Neural cell (in vitro differentiated cells): ENCODE results near the gene RAMP3. TPM values are rescaled to one million over a fixed set of nuclear protein-coding genes. Genes with fewer than 3 reads are reported as not detected.

ENCODE experiments used
- H2AFZ ChIP-seq: fragments of 200-600, 300-800 bp; sonication (generic), shearing (Covaris generic); 2 replicates; pipeline ENCODE4 v1.6.0; 2014; ENCODE audit warnings: low read depth, mild to moderate bottlenecking, antibody characterized with exemption, low read length, moderate library complexity
- H3F3A ChIP-seq: fragments of 200-600 bp; shearing (Covaris generic); 2 replicates; pipeline ENCODE4 v1.6.1; 2016; ENCODE audit warnings: mild to moderate bottlenecking, moderate library complexity, mixed read lengths, antibody characterized with exemption, low read length; ENCODE audit not compliant: insufficient read depth, poor library complexity, severe bottlenecking
- H3K27ac ChIP-seq: fragments of 200-600, 300-800 bp; sonication (generic), shearing (Covaris generic); 2 replicates; pipeline ENCODE4 v1.5.1; 2014; ENCODE audit warnings: mild to moderate bottlenecking, low read length, moderate library complexity
- H3K27me3 ChIP-seq: fragments of 300-800, 200-600 bp; sonication (generic), shearing (Covaris generic); 2 replicates; pipeline ENCODE4 v1.6.0; 2014; ENCODE audit warnings: mild to moderate bottlenecking, low read depth, low read length, moderate library complexity; ENCODE audit not compliant: insufficient read depth
- H3K36me3 ChIP-seq: fragments of 300-800, 200-600 bp; sonication (generic), shearing (Covaris generic); 2 replicates; pipeline ENCODE4 v1.5.1; 2014; ENCODE audit warnings: mild to moderate bottlenecking, antibody characterized with exemption, low read length, moderate library complexity; ENCODE audit not compliant: insufficient read depth
- H3K4me2 ChIP-seq: fragments of 300-800, 200-600 bp; sonication (generic), shearing (Covaris generic); 2 replicates; pipeline ENCODE4 v1.6.0; 2014; ENCODE audit warnings: mild to moderate bottlenecking, low read length
- H3K4me3 ChIP-seq: fragments of 300-800, 200-600 bp; sonication (generic), shearing (Covaris generic); 2 replicates; pipeline ENCODE4 v1.5.1; 2014; ENCODE audit warnings: mild to moderate bottlenecking, low read length, moderate library complexity
- H3K79me2 ChIP-seq: fragments of 200-600 bp; shearing (Covaris generic); replicated peaks from 2 replicates; pipeline ENCODE4 v1.6.0; 2014; ENCODE audit warnings: mild to moderate bottlenecking, low read length, moderate library complexity; ENCODE audit not compliant: insufficient read depth
- H3K9ac ChIP-seq: fragments of 300-800, 200-600 bp; sonication (generic), shearing (Covaris generic); 2 replicates; pipeline ENCODE4 v1.6.1; 2016; ENCODE audit warnings: mild to moderate bottlenecking, low read length, mixed read lengths
- H3K9me2 ChIP-seq: fragments of 200-600 bp; shearing (Covaris generic); 2 replicates; pipeline ENCODE4 v1.6.1; 2016; ENCODE audit warnings: mild to moderate bottlenecking, low read length, mixed read lengths; ENCODE audit not compliant: insufficient read depth
- H3K9me3 ChIP-seq: fragments of 200-600, 300-800 bp; sonication (generic), shearing (Covaris generic); 2 replicates; pipeline ENCODE4 v1.6.1; 2016; ENCODE audit warnings: mild to moderate bottlenecking, mixed run types, low read length, moderate library complexity, mixed read lengths
- H4K20me1 ChIP-seq: fragments of 200-600 bp; shearing (Covaris generic); 2 replicates; pipeline ENCODE4 v1.6.1; 2016; ENCODE audit warnings: mild to moderate bottlenecking, mixed run types; ENCODE audit not compliant: insufficient read depth
- CTCF ChIP-seq: fragments of 450-650 bp; IDR thresholded peaks from 2 replicates; pipeline ENCODE4 v1.5.1; 2014; ENCODE audit warnings: antibody characterized with exemption, mild to moderate bottlenecking, moderate library complexity; ENCODE audit not compliant: poor library complexity, severe bottlenecking
- EP300 ChIP-seq: fragments of 450-650 bp; conservative IDR thresholded peaks from 2 replicates; pipeline ENCODE4 v1.6.1; 2014; ENCODE audit warnings: antibody characterized with exemption, mild to moderate bottlenecking, moderate library complexity; ENCODE audit not compliant: poor library complexity, severe bottlenecking
- EZH2 ChIP-seq: fragments of 200-600, 300-800 bp; shearing (Covaris generic), sonication (generic); IDR thresholded peaks from 2 replicates; pipeline ENCODE4 v1.6.1; 2014; ENCODE audit warnings: antibody characterized with exemption, low read length, borderline replicate concordance, mild to moderate bottlenecking; ENCODE audit not compliant: insufficient read depth, poor library complexity, severe bottlenecking
- MXI1 ChIP-seq: fragments of 450-650 bp; conservative IDR thresholded peaks from 2 replicates; pipeline ENCODE4 v1.6.1; 2014; ENCODE audit warnings: antibody characterized with exemption, mild to moderate bottlenecking; ENCODE audit not compliant: poor library complexity, severe bottlenecking
- POLR2AphosphoS5 ChIP-seq: IDR thresholded peaks from 2 replicates; pipeline ENCODE4 v1.6.1; 2012
- RAD21 ChIP-seq: fragments of 450-650 bp; conservative IDR thresholded peaks from 2 replicates; pipeline ENCODE4 v1.6.1; 2014; ENCODE audit warnings: antibody characterized with exemption, mild to moderate bottlenecking, moderate library complexity
- REST ChIP-seq: IDR thresholded peaks from 2 replicates; pipeline ENCODE4 v1.6.1; 2012; ENCODE audit warnings: borderline replicate concordance
- SMC3 ChIP-seq: fragments of 450-650 bp; conservative IDR thresholded peaks from 2 replicates; pipeline ENCODE4 v1.6.1; 2014; ENCODE audit warnings: antibody characterized with exemption, mild to moderate bottlenecking, moderate library complexity; ENCODE audit not compliant: poor library complexity
- TAF1 ChIP-seq: IDR thresholded peaks from 2 replicates; pipeline ENCODE4 v1.6.1; 2012; ENCODE audit warnings: low read depth
- polyA plus RNA-seq: library from polyadenylated mRNA; depleted of rRNA; stranded (reverse); fragments of >200 nt; gene quantifications from 2 replicates; pipeline ENCODE4 v1.2.3, GENCODE V29; 2014

The RAMP3 gene
- polyA plus RNA-seq, 1 donor from 2014 or later: not detected

GRCh38 chr7:45178241-45179225 lies 20.9 kb downstream of the RAMP3 start:
- H3K9ac ChIP-seq: no peak overlapping the region
- H3K79me2 ChIP-seq: no peaks in the 10 kb centered on the region
- no peak overlapping the region for H3K4me3 ChIP-seq
- no peak overlapping the region for H3K4me2 ChIP-seq
- TF ChIP-seq EP300 (no peak), EZH2 (no peak), POLR2AphosphoS5 (no peak), MXI1 (no peak), SMC3 (no peak), CTCF (no peak), RAD21 (no peak), TAF1 (no peak), REST (no peak)
- H3F3A ChIP-seq: no peaks in the 10 kb centered on the region
- no peaks in the 10 kb centered on the region for H3K9me3 ChIP-seq
- H2AFZ ChIP-seq: no peak overlapping the region
- H3K27ac ChIP-seq: no peak overlapping the region
- no peaks in the 10 kb centered on the region for H4K20me1 ChIP-seq
- no peaks in the 10 kb centered on the region for H3K36me3 ChIP-seq
- no peaks in the 10 kb centered on the region for H3K27me3 ChIP-seq
- no peaks in the 10 kb centered on the region for H3K9me2 ChIP-seq

- Histone ChIP-seq H3K27ac (no peak overlapping the region), H2AFZ (no peak overlapping the region), H3K4me3 (no peak overlapping the region), H3K9me3 (no peaks in the 10 kb centered on the region), H4K20me1 (no peaks in the 10 kb centered on the region), H3K79me2 (no peaks in the 10 kb centered on the region), H3K9ac (no peak overlapping the region), H3K36me3 (no peaks in the 10 kb centered on the region), H3K27me3 (no peaks in the 10 kb centered on the region), H3F3A (no peaks in the 10 kb centered on the region), H3K9me2 (no peaks in the 10 kb centered on the region), H3K4me2 (no peak overlapping the region)
- TF ChIP-seq EZH2 (no peak), CTCF (no peak), POLR2AphosphoS5 (no peak), RAD21 (no peak), EP300 (no peak), REST (no peak), SMC3 (no peak), TAF1 (no peak), MXI1 (no peak)
These were observed 22.1 kb downstream of the RAMP3 start for GRCh38 chr7:45179666-45180065.
